GM19238 (cell line): ENCODE data around the gene ACSL6.

Source experiments
- DNase-seq: peaks from one replicate; pipeline ENCODE4 v3.0.0; 2011; ENCODE audit warnings: low spot score; ENCODE audit not compliant: insufficient read length

The ACSL6 gene, protein sequence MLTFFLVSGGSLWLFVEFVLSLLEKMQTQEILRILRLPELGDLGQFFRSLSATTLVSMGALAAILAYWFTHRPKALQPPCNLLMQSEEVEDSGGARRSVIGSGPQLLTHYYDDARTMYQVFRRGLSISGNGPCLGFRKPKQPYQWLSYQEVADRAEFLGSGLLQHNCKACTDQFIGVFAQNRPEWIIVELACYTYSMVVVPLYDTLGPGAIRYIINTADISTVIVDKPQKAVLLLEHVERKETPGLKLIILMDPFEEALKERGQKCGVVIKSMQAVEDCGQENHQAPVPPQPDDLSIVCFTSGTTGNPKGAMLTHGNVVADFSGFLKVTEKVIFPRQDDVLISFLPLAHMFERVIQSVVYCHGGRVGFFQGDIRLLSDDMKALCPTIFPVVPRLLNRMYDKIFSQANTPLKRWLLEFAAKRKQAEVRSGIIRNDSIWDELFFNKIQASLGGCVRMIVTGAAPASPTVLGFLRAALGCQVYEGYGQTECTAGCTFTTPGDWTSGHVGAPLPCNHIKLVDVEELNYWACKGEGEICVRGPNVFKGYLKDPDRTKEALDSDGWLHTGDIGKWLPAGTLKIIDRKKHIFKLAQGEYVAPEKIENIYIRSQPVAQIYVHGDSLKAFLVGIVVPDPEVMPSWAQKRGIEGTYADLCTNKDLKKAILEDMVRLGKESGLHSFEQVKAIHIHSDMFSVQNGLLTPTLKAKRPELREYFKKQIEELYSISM

DNA sequence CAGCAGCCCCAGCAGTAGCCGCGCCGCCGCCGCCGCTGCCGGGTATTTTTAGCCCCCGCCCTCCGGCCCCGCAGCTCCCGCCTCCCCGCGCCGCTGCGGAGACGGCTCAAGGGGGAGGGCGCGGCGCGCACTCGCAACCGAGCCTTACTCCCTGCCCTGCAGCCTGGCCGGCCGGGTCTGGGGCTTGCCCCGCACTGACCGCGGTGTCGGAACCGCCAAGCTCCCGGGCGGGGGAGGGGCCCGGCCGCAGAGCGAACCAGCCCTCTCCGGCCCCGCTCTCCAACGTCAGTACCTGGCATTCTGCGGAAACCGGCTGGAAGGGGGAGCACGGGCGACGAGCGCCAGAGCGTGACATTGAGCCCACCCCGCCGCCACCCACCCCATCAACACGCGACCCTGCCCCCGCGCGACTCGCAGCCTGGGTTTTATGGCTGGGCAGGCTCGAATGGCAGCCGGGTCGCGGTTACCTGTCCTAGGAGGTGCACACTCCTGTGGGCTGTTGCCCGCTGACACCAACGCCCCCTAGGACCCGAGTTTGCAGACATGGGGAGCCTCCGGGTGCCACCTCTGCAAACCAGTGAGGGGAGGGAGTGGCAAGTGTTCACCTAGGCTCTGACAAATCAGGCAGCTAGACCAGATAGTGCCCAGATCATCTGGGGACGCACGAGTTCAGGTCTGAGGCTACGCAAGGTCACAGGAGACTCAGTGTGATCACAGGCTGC is at the start of gene ACSL6:
Gene ACSL6 (minus strand): TSS at position 37 of the 722 bp plus-strand sequence. CDS start 105 bp downstream, outside the sequence.
- DNase-seq = no peak

DNA sequence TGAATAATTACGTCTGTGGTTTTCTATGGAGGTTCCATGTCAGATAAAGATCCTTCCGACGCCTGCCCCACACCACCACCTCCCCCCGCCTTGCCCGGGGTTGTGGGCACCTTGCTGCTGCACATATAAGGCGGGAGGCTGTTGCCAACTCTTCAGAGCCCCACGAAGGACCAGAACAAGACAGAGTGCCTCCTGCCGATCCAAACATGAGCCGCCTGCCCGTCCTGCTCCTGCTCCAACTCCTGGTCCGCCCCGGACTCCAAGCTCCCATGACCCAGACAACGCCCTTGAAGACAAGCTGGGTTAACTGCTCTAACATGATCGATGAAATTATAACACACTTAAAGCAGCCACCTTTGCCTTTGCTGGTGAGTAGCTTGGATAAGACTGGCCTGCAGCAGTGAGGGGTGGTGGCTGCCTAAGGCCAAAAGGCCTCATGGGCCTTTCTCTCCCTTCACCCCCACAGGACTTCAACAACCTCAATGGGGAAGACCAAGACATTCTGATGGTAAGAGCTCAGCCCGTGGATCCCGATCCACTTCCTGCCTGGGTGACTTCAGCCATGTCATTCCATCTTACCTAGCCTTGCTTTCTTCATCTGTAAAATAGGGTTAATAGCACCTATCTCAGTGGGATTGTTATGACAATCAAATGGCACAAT is 49.2 kb upstream of the ACSL6 start, which contains the start of gene IL3:
Gene IL3 (plus strand): TSS at position 155 of the 661 bp plus-strand sequence. CDS start 52 bp downstream, at position 207.
- no peak for DNase-seq

DNA sequence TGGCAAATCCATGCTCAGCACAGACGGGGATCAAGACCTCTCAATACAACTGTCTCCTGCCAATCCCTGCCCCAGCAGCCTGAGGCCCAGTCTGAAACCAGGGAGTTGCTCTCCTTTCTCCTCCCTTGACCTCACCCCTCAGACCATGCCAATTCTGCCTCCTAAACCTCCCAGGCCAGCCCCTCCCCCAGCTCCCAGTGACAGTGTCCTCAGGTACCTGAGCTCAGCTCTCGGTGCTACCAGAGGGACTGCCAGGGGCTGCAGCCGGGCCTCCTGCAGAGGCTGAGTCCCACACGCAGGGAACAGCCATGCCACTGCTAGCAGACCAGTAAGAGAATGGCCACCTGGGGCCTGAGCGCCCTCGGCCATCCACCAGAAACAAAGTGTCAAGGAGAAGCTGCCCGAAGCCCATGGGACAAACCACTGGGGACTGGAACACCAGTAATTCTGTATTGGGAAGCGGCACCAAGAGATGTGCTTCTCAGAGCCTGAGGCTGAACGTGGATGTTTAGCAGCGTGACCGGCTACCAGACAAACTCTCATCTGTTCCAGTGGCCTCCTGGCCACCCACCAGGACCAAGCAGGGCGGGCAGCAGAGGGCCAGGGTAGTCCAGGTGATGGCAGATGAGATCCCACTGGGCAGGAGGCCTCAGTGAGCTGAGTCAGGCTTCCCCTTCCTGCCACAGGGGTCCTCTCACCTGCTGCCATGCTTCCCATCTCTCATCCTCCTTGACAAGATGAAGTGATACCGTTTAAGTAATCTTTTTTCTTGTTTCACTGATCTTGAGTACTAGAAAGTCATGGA is 48.4 kb upstream of the ACSL6 start:
- no peak for DNase-seq

DNA sequence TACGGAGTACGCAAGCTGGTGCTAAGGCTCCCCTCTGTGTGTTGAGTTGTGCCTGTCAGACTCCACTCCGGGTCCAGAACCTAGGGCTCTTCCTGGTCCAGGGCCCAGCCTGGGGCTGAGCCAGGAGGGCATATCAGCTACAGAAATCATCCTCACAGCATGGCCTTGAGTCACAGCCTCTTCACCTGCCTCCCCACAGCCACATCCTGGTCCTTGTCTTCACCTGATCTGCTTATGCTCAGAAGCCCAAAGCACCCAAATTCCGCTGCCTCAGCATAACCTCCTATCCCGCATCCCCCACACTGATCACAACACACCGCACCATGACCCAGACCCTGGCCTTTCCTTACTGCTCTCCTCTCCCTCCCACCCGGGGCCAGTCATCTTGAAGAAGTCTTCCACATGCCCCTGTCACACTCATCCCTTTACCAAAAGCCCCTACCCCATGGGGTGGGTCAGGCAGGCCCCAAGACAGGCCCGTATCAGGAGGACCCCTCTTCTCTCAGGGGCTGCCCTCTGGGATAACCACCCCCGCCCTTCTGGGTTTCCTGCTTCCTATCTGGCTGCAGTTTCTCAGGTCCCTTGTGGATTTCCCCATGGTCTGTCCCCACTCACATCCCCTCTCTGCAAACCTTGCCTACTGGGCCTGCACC is 47.7 kb upstream of the ACSL6 start:
- DNase-seq = no peak

DNA sequence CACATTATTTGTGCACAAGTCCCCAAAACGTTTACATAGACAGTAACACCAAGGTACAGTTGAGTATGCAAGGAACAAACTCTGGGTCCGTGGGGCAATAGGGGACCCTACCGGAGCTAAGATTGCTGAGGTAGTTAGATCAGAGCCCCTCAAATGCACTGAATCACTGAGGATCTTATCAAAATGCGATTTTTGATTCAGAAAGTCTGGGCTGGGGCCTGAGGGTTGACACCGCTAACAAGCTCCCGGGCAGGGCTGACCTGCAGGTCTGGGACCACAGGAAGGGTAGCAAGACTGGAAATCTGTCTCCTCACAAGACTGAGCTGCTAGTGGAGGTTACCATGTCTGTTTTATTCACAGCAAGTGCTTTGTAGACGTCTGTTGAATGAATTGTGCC is 47.2 kb upstream of the ACSL6 start:
- no peak for DNase-seq

GRCh38 chr5:132057498-132058255 is 46.2 kb upstream of the ACSL6 start:
- DNase-seq = no peak

- DNase-seq = no peak
Observed at GRCh38 chr5:132056610-132057497, 45.4 kb upstream of the ACSL6 start.

- no peak for DNase-seq
Observed at GRCh38 chr5:132055808-132056609, 44.6 kb upstream of the ACSL6 start.

GRCh38 chr5:132055441-132055807 is 44.0 kb upstream of the ACSL6 start:
- DNase-seq = no peak

DNA sequence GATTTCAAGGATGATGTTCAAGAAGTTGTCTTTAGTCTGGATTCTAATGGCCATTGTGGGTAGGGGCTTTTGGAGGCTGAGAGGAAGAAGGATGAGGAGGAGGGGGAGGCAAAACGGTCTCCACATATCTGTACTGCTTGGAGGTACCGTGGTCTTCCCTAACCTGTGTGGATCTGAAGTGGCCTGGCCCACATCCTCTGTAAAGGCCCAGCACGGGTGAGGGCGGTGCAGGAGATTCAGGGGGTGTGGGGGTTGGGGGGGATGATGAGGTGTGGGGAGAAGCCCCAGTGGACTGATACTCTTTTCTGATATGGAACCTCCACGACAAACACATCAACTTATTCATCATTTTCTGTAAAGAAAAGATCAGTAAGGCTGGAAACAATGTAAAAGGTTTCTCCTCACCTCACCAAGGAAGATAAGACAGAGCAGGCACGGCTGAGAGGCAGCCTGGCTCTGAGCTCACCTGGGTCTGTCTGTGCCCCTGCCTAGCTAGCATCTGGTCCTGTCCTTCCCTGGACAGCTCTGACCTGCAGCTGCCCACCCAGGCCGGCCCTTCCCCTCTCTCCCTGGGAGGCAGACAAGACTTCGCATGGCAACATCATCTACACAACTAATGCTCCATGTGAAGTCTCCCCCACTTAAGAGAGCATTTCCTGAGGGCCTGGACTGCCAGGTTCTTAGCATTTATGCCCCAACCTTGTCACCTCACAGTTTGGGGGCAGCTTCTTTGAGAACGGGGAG is 43.4 kb upstream of the ACSL6 start:
- no peak for DNase-seq

GRCh38 chr5:132054031-132054696 is 42.7 kb upstream of the ACSL6 start:
- no peak for DNase-seq

DNA sequence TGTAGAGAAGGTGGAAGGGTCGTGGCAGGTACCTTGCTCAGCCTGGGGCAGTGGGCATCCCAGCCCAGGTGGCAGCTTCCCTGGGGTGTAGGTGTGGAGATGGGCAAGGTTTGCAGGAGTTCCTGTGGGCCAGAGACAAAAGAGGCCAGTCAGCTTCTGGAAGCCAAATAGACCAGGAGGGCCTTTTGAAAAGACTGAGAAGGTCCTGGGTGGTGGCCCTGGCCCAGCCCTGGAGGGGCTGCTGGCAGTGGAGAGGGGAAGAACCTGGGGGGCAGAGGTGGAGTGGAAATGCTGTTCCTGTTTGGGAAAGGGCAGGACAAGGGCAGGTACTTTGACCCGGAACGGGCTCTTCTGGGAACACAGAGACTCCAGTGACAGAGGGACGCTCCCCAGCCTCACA is 42.0 kb upstream of the ACSL6 start:
- no peak for DNase-seq

GRCh38 chr5:132052520-132052919 is 41.1 kb upstream of the ACSL6 start:
- no peak for DNase-seq

- DNase-seq = no peak
Observed at GRCh38 chr5:132050661-132051552, 39.4 kb upstream of the ACSL6 start.

DNA sequence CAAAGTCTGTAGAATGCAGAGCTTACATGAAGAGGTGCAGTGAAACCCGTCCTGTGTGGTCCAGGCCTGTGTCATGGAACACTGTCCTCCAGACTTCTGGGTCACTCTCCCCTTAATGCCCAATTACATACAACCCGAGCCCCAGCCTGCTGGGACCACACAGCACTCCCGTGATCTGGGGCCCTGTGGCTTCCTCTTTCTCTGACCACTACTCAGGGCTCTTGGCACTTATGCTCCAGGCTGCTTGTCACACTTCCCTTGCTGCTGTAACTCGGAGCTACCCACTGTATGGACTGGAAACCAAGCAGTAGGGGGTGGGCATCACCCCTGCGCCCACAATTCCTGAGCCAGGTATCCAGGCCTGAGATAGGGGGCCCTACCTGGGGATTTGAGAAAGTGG is 38.7 kb upstream of the ACSL6 start:
- no peak for DNase-seq
